ENCODE data around the gene RASAL2. TPM values are rescaled to one million over a fixed set of nuclear protein-coding genes. Genes with fewer than 3 reads are reported as not detected.

The RASAL2 gene
- total and polyA plus RNA-seq, 2 experiments from 2014 or later: 16.0 to 42.2 TPM

DNA sequence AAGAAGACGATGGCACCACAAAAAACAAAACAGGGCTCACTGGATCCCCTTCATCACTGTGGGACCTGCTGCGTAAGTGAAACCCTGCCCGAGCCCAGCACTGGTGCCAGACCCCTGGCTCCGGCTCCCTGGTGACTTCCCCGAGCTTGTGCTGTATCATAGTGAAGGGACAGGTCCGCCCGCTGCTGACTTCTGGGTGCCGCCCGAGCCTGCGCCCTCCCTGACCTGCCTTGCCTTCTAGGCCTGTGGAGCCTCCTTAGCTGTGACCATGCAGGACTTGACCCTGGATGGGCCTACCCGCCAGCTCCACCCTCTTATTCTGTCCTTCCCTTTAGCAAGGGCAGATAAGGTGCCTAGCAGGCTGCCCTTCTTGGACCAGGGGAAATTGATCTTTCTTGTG lies 426.9 kb downstream of the RASAL2 start:
- Histone ChIP-seq H2AFZ (no peak overlapping the region), H3F3A (replicated peaks; ENCODE audit: low read depth) (no peaks in the 10 kb centered on the region), H3K79me2 (replicated peaks; ENCODE audit: insufficient read depth) (no peaks in the 10 kb centered on the region), H4K20me1 (replicated peaks; ENCODE audit: insufficient read depth) (no peaks in the 10 kb centered on the region), H3K27me3 (ENCODE audit: insufficient read depth) (no peaks in the 10 kb centered on the region), H3K4me3 (no peak overlapping the region), H3K9me2 (ENCODE audit: insufficient read depth) (peaks cover 4% of the 10 kb centered on the region; the same call in 1 of the 2 replicates), H3K4me2 (no peak overlapping the region), H3K36me3 (ENCODE audit: insufficient read depth) (no peaks in the 10 kb centered on the region), H3K4me1 (ENCODE audit: insufficient read depth) (no peaks in the 10 kb centered on the region), H3K27ac (ENCODE audit: low read depth) (no peak overlapping the region)
- TF ChIP-seq, protein P1, sequence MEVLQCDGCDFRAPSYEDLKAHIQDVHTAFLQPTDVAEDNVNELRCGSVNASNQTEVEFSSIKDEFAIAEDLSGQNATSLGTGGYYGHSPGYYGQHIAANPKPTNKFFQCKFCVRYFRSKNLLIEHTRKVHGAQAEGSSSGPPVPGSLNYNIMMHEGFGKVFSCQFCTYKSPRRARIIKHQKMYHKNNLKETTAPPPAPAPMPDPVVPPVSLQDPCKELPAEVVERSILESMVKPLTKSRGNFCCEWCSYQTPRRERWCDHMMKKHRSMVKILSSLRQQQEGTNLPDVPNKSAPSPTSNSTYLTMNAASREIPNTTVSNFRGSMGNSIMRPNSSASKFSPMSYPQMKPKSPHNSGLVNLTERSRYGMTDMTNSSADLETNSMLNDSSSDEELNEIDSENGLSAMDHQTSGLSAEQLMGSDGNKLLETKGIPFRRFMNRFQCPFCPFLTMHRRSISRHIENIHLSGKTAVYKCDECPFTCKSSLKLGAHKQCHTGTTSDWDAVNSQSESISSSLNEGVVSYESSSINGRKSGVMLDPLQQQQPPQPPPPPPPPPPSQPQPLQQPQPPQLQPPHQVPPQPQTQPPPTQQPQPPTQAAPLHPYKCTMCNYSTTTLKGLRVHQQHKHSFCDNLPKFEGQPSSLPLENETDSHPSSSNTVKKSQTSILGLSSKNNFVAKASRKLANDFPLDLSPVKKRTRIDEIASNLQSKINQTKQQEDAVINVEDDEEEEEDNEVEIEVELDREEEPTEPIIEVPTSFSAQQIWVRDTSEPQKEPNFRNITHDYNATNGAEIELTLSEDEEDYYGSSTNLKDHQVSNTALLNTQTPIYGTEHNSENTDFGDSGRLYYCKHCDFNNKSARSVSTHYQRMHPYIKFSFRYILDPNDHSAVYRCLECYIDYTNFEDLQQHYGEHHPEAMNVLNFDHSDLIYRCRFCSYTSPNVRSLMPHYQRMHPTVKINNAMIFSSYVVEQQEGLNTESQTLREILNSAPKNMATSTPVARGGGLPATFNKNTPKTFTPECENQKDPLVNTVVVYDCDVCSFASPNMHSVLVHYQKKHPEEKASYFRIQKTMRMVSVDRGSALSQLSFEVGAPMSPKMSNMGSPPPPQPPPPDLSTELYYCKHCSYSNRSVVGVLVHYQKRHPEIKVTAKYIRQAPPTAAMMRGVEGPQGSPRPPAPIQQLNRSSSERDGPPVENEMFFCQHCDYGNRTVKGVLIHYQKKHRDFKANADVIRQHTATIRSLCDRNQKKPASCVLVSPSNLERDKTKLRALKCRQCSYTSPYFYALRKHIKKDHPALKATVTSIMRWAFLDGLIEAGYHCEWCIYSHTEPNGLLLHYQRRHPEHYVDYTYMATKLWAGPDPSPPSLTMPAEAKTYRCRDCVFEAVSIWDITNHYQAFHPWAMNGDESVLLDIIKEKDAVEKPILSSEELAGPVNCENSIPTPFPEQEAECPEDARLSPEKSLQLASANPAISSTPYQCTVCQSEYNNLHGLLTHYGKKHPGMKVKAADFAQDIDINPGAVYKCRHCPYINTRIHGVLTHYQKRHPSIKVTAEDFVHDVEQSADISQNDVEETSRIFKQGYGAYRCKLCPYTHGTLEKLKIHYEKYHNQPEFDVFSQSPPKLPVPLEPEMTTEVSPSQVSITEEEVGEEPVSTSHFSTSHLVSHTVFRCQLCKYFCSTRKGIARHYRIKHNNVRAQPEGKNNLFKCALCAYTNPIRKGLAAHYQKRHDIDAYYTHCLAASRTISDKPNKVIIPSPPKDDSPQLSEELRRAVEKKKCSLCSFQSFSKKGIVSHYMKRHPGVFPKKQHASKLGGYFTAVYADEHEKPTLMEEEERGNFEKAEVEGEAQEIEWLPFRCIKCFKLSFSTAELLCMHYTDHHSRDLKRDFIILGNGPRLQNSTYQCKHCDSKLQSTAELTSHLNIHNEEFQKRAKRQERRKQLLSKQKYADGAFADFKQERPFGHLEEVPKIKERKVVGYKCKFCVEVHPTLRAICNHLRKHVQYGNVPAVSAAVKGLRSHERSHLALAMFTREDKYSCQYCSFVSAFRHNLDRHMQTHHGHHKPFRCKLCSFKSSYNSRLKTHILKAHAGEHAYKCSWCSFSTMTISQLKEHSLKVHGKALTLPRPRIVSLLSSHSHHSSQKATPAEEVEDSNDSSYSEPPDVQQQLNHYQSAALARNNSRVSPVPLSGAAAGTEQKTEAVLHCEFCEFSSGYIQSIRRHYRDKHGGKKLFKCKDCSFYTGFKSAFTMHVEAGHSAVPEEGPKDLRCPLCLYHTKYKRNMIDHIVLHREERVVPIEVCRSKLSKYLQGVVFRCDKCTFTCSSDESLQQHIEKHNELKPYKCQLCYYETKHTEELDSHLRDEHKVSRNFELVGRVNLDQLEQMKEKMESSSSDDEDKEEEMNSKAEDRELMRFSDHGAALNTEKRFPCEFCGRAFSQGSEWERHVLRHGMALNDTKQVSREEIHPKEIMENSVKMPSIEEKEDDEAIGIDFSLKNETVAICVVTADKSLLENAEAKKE (CRISPR knock-in tag; IDR thresholded peaks at IDR 0.05): no peak
- TF ChIP-seq ZNF331 (CRISPR knock-in tag; IDR thresholded peaks at IDR 0.05; ENCODE audit: low read depth) (no peak), ZNF114 (CRISPR knock-in tag; IDR thresholded peaks at IDR 0.05) (no peak), JUNB (IDR thresholded peaks at IDR 0.05; ENCODE audit: unreplicated experiment) (no peak), NANOG (IDR thresholded peaks at IDR 0.05; ENCODE audit: borderline replicate concordance) (no peak)
- TF ChIP-seq, protein P2, sequence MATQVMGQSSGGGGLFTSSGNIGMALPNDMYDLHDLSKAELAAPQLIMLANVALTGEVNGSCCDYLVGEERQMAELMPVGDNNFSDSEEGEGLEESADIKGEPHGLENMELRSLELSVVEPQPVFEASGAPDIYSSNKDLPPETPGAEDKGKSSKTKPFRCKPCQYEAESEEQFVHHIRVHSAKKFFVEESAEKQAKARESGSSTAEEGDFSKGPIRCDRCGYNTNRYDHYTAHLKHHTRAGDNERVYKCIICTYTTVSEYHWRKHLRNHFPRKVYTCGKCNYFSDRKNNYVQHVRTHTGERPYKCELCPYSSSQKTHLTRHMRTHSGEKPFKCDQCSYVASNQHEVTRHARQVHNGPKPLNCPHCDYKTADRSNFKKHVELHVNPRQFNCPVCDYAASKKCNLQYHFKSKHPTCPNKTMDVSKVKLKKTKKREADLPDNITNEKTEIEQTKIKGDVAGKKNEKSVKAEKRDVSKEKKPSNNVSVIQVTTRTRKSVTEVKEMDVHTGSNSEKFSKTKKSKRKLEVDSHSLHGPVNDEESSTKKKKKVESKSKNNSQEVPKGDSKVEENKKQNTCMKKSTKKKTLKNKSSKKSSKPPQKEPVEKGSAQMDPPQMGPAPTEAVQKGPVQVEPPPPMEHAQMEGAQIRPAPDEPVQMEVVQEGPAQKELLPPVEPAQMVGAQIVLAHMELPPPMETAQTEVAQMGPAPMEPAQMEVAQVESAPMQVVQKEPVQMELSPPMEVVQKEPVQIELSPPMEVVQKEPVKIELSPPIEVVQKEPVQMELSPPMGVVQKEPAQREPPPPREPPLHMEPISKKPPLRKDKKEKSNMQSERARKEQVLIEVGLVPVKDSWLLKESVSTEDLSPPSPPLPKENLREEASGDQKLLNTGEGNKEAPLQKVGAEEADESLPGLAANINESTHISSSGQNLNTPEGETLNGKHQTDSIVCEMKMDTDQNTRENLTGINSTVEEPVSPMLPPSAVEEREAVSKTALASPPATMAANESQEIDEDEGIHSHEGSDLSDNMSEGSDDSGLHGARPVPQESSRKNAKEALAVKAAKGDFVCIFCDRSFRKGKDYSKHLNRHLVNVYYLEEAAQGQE (IDR thresholded peaks at IDR 0.05; ENCODE audit: unreplicated experiment): no peak
- no peak overlapping the region for H3K4me3 Mint-ChIP-seq
- no peaks in the 10 kb centered on the region for H3K36me3 Mint-ChIP-seq (ENCODE audit: low read depth)
- DNase-seq (ENCODE audit: low spot score) (no peak), ATAC-seq (no peak)
- H3K4me1 Mint-ChIP-seq: no peaks in the 10 kb centered on the region
- no peak overlapping the region for H3K27ac Mint-ChIP-seq
- H3K27me3 Mint-ChIP-seq (ENCODE audit: insufficient read depth, low read depth, poor library complexity): peaks cover 5% of the 10 kb centered on the region
- H3K9me3 Mint-ChIP-seq: no peaks in the 10 kb centered on the region

All from GM23338 (cell line).